SW480 (cell line): Measurements from ENCODE around the gene STPG3.

Source experiments
- DNase-seq: peaks from one replicate; pipeline ENCODE4 v3.0.0-alpha.2; 2016; ENCODE audit warnings: low spot score

The STPG3 gene

DNA sequence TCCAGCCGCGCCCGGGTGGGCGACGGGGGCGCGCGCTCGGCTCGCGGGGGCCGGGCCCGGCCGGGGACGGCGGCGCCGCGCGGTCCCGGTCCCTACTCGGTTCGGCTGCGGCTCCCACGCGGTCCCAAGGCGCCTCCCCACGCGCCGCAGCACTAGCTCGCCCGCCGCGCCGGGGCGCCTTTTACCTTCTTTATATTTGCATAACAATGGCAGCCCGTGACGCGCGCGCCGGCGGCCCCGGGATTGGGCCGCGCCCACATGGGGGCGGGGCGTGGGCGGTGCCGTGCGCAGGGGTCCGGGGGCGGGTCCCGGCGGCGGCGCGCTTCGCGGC is 51.0 kb downstream of the STPG3 start, which contains the start of gene NRARP:
NRARP (minus strand) TSS at position 154 of the 331 bp plus-strand sequence. CDS start 343 bp downstream, outside the sequence.
- peak; percentile 88 for DNase-seq

DNA sequence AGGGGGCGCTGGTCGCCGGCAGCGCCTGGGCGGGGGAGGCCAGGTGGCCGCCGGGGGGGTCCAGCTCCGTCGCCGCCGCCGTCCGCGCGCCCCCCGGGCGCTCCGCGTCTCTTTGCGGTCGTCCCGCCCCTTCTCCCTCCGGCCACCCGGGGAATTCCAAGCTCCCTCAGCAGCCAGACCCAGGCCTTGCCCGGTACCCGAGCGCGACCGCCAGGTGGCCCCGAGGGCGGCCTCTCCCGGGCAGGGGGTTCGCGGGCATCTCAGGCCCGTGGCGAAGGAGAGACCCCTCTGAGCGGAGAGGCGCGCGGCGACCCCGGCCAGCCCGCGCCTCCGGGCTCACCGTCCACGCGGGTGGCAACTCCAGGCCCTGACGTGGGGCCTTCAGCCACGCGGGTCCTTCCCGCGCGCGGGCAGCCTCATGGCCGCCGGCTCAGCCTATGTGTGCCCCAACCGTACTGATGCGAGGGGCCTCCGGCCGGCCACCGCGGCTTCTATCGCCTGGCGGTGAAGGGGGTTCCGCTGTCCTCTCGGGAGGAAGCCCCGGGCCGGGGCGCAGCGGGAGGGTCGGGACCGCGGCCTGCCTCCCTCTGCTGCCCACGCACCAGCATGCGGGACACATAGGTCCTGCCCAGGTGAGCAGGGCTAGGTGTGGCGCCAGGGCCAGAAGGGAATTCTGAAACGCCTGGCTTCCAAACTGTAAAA is 51.5 kb downstream of the STPG3 start:
- peak; percentile 78 for DNase-seq
